GM21526 (cell line): ENCODE results near the gene XAGE1B.
"Not testable (repeated sequence)": the region's sequence is repeated elsewhere in the genome, so short reads cannot be mapped to it uniquely, and the experiment has no call there.

Experiments
- ATAC-seq: cut with Tn5 transposase; IDR thresholded peaks from one replicate; pipeline ENCODE4 v1.9.1; 2021; ENCODE audit warnings: moderate library complexity; ENCODE audit not compliant: unreplicated experiment, low FRiP score

The XAGE1B gene, protein sequence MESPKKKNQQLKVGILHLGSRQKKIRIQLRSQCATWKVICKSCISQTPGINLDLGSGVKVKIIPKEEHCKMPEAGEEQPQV

DNA sequence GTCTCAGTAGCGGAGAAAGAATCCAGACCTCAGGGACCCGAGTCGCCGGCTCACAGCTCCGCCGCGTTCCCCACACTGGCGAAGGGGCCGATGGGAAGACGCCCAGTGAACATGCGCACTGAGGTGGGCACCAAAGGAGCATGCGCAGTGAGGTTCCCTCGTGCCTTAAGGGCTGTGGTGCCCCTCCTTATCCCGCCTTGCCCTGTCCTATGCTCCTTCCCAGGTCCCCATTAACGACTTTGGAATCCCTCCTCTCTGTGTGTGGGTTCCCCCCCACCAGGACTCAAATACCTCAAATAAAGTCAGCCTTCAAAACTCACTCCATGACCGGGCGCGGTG lies at the start of gene XAGE1B:
Gene XAGE1B (minus strand): TSS at position 77 of the 339 bp plus-strand sequence. CDS start 1,536 bp downstream, outside the sequence.
- not testable (repeated sequence) for ATAC-seq

DNA sequence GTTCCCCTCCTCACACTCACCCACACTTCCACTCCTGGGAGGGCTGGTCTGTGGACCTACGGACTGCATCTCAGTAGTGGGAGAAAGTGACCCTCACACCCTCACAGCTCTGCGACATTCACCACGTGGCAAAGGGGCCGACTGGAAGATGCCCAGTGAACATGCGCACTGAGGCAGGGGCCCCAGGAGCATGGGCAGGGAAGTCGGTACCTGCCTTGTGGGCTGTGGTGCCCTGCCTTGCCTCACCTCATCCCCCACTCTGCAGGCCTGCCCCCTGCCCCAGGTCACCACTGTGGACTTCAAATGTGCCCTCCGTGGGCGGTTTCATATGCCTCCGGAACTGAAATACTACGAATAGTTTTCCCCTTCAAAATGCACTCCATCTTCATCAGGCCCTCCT lies 46.2 kb upstream of the XAGE1B start:
- no peak for ATAC-seq

DNA sequence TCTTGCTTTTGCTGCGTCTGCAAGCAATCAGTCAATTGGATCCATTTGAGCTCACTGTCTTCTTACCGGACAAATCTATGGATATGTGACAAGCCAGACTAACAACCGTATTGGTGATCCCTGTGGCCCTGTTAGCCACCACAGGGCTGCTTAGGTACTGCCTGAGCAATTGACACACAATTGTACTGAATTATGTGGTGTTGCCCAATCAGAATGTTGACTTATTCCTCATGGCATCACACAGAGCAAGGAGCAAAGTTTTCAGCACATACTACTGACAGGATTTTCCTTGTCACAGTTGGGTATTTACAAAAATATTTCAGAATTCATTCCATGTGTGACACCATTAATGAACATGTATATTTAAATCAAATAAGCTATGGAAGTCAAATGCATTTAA lies 41.3 kb upstream of the XAGE1B start:
- no peak for ATAC-seq

DNA sequence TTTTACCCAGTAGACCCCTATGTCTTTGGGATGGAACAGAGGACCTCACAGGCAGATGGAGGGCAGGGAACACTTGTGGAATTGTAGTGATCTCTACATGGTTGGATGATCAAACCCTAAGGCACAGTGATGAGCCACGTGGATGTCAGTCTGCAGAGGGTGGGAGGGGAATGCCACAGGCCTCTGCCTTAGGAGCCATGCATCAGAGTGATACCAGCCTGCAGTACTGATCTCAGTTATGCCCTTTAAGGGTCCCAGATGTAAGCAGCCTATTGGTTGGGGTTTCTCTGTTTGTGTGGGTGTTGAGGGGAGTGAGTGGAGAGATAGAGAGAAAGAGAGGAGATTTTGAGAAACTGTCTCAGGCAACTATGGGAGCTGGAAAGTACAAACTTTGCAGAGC lies 39.9 kb upstream of the XAGE1B start:
- ATAC-seq: no peak

DNA sequence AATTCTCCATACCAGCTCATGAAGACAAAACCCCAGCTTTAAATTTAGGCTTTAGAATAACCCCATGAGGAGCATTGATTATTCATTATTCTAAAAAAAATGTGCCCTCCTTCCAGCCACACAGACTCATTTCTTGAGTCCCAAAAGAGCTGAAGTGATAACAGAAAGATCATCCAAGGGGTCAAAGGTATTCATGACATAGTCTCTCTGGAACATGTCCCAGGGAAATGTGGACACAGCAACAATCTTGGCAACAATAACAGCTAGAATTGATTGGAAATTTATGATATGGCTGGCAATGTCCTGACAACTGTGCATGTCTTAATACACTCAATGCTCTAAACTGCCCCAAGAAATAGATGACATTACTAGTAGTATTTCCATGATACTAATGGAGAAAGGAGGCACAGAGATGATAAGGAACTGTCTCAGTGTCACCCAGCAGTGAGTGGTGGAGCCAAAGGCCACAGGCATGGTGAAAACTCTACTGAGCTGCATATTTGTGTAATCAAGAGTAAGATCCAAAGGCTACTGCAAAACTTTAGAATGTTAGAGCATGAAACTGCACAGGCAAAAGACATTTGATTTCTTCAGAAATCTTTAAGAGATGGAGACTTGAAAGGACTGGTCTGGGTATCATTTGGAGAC lies 37.3 kb upstream of the XAGE1B start:
- ATAC-seq: no peak

DNA sequence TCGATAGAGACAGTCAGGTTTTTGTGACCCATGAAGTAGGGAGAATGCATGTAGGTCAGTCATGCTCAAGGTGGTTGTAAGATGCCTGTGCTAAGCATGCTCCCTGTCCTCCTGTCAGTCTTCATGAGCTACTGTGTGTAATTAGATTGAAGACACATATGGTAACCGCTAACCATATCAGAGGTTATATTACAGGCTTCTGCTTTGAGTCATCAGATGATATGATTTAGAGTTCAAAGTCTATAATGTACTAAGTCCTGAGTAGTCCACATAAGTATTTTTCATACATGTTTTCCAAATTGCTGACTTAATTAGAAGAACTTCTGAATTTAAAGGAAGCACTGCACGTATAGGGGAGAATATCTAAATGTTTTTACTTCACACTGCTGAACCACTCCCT lies 31.9 kb upstream of the XAGE1B start:
- not testable (repeated sequence) for ATAC-seq

DNA sequence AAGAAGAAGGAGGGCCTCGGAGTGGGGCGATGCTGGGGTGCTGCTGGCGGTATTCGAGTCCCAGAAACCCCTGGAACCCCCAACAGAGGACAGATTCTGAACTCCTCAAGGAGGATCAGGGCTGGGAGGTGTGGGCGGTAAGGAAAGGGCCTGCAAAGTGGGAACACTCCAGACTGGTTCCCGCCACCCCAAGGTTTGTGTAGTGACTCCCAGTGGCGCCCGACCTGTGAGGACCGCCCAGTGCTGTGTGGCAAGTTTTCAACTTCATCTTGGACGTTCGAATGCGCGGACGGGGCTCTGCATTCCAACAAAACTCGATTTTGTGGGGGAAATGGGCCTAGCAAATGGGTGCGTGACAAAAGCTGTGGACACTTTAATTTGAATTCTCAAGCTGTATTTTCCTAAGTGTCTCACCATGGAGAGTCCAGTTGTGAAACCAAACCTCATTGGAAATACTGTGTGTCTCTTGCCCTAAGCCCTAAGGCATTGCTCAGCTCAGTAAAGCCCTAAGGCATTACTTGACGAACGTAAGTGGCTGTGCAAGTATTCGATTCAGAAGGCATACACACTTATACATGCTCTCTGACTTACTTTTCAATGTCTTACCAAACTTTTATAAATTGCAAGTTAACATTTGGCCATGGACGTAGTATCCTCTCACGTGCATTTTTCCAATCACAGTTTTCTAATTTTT lies 27.4 kb upstream of the XAGE1B start:
- ATAC-seq: no peak

DNA sequence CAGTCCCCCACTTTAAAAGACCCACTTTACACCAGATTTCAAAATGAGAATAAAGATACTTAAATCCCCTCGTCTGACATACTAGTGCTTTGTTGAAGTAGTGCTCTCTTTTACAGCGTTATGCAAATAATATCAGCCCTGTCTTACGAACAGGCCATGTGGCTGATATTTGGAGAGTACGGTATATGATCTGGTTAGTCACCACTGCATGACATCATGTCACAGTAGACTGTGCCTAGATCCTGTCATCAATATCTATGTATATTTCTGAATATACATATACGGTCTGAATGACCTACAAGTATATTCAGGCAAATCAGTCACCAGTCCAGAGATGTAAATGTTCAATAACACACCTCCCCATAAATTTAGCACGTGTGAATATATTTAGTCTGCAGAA lies 25.4 kb upstream of the XAGE1B start:
- no peak for ATAC-seq

DNA sequence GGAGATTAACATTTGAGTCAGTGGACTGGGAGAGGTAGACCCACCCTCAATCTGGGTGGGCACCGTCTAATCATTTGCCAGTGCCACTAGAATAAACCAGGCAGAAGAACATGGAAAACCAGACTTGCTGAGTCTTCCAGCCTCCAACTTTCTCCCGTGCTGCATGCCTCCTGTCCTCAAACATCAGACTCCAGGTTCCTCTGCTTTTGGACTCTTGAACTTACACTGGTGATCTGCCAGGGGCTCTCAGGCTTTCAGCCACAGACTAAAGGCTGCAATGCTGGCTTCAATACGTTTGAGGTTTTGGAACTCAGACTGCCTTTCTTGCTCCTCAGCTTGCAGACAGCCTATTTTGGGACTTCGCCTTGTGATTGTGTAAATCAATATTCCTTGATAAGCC lies 24.2 kb upstream of the XAGE1B start:
- ATAC-seq: not testable (repeated sequence)

DNA sequence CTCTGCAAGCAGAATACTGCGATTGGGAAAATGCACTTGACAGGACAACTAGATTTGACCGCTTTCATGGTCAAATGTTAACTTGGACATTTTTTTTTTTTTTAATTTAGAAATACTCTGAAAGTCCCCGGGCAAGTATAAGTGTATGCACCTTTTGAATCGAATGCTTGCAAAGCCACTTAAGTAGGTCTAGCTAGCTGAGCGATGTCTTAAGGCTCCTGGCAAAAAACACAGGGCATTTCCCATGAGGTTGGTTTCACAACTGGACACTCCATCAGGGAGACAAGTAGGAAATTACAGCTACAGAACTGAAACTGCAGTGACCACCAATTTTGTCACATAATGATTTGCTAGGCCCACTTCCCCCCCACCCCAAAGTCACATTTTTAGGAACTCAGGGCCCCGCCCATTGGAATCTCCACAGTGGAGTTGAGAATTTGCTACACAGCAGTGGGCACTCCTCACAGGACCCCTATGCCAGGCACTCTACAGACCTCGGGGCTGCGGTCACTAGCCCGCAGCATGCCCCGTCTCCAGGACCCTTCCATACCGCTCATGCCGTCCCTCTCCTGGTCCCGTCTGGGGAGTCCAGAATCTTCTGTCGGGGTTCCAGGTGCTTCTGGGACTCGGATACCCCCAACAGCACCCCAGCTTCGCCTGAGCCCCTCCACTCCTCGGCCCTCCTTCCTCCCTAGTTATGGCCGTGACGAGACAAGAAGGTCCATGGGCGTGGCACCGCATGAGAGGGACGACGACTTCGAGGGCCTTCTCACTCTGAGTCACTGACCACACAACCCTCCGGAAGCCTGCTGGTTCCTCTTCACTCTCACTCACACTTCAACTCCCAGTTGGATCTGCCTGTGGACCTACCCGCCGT lies 515 bp downstream of the XAGE1B start:
- not testable (repeated sequence) for ATAC-seq

DNA sequence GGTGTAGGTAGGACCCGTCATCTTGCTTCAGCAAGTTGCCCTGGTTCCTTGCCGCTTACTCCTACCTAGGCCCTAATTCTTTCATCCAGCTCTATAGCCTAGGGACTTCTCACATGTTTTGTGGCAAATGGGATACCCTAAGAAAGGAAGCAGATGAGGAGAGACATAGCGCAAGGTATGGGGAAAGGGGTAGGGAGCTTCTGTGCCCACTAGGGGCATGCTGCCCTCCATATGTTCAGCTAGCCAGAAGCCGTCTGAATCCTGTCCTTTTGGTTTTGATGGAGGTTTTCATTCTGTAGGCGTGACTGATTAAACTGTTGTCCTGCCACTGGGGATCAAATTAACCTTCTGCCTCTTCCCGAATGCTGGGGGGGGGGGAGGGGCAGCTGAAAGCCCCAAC lies 5.7 kb downstream of the XAGE1B start:
- ATAC-seq: not testable (repeated sequence)

DNA sequence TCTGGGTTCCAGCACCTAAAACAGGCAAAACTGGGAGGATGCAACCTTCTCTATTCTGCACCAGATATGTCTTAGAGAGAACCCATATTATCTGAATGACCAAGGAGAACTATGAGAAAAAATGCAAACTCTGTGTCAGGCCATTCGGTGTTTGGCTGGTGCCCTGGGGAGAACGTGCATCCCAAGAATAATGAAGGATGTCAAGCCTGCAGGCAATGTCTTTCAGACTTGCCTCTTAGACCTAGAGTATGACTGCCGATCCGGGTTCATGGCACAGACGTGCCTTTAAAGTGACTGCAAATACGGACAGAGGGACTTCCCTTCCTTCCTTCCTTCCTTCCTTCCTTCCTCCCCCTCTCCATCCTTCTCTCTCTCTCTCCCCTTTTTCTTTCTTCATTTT lies 6.9 kb downstream of the XAGE1B start:
- no peak for ATAC-seq

DNA sequence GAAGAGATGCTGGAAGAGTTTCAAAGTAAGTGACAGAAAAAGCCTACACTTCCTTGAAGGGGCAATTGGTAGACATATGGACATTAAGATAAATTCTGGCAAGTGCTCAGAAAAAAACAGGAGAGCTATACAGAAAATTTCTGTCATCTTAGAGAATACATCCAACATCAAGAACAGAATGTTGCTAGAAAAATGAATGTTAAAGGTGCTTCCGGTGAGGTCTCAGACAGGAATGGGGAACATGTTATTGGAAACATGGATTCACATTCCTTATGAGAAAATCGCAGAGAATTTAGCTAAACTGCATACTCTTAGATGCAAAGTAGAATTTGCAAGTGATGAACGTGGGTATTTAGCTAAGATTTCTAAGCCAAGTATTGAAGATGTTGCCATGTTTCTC lies 9.5 kb downstream of the XAGE1B start:
- ATAC-seq: no peak

DNA sequence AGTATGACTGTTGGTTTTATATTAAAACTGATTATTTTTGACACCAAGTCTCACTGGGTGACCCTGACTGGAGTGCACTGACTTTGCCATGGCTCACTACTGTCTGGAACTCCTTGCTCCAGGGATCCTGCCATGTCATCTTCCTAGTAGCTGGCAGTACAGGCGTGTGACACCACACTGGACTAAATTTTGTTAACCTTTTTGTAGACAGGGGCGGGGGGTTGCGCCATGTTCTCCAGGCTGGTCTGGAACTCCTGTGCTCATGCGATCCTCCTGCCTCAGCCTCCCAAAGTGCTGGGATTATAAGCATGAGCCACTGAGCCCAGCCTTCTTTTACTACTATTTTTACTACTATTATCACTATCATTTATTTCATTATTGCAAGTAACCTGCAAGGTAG lies 12.3 kb downstream of the XAGE1B start:
- no peak for ATAC-seq

DNA sequence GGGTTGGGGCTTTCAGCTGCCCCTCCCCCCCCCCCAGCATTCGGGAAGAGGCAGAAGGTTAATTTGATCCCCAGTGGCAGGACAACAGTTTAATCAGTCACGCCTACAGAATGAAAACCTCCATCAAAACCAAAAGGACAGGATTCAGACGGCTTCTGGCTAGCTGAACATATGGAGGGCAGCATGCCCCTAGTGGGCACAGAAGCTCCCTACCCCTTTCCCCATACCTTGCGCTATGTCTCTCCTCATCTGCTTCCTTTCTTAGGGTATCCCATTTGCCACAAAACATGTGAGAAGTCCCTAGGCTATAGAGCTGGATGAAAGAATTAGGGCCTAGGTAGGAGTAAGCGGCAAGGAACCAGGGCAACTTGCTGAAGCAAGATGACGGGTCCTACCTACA lies 15.5 kb downstream of the XAGE1B start:
- ATAC-seq: not testable (repeated sequence)

DNA sequence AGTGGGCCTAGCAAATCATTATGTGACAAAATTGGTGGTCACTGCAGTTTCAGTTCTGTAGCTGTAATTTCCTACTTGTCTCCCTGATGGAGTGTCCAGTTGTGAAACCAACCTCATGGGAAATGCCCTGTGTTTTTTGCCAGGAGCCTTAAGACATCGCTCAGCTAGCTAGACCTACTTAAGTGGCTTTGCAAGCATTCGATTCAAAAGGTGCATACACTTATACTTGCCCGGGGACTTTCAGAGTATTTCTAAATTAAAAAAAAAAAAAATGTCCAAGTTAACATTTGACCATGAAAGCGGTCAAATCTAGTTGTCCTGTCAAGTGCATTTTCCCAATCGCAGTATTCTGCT lies 20.5 kb downstream of the XAGE1B start:
- ATAC-seq: not testable (repeated sequence)

DNA sequence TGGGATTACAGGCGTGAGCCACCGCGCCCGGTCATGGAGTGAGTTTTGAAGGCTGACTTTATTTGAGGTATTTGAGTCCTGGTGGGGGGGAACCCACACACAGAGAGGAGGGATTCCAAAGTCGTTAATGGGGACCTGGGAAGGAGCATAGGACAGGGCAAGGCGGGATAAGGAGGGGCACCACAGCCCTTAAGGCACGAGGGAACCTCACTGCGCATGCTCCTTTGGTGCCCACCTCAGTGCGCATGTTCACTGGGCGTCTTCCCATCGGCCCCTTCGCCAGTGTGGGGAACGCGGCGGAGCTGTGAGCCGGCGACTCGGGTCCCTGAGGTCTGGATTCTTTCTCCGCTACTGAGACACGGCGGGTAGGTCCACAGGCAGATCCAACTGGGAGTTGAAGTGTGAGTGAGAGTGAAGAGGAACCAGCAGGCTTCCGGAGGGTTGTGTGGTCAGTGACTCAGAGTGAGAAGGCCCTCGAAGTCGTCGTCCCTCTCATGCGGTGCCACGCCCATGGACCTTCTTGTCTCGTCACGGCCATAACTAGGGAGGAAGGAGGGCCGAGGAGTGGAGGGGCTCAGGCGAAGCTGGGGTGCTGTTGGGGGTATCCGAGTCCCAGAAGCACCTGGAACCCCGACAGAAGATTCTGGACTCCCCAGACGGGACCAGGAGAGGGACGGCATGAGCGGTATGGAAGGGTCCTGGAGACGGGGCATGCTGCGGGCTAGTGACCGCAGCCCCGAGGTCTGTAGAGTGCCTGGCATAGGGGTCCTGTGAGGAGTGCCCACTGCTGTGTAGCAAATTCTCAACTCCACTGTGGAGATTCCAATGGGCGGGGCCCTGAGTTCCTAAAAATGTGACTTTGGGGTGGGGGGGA lies 21.1 kb downstream of the XAGE1B start, which contains the start of gene XAGE1A:
Gene XAGE1A (plus strand): TSS at position 264 of the 874 bp plus-strand sequence. CDS start 1,554 bp downstream, outside the sequence.
- ATAC-seq: not testable (repeated sequence)

DNA sequence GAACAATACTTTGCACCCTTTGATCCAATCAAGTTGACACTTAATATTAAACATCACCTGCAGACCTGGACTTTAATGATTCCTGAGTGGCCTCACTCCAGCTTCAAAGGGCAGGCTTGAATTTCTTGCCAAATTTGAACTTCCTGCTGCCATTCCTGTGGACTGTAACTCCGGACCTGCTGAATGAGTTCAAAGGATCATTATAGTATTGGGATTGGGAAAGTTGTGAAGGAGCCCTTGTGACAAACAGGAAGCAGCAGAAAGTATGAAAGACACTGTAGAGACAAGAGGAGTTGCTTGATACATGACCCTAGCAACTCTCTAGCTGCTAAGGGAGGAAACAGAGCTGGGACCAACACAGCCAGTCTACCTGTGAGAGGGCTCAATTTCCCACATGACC lies 45.6 kb downstream of the XAGE1B start:
- not testable (repeated sequence) for ATAC-seq
